OCI-LY7 (cell line): Measurements from ENCODE around the gene WNT7A.
"Not testable (repeated sequence)": the region's sequence is repeated elsewhere in the genome, so short reads cannot be mapped to it uniquely, and the experiment has no call there.

Experiments
- CTCF ChIP-seq: fragments of 200-600 bp; sonication (generic); conservative IDR thresholded peaks from 2 replicates; pipeline ENCODE4 v1.5.1; 2014; ENCODE audit warnings: mild to moderate bottlenecking, antibody characterized with exemption, low read length, moderate library complexity, mixed read lengths
- EZH2phosphoT487 ChIP-seq: fragments of 200-600 bp; sonication (generic); IDR thresholded peaks from 2 replicates; pipeline ENCODE4 v1.6.1; 2018; ENCODE audit warnings: low read depth, borderline replicate concordance, mild to moderate bottlenecking, mixed run types, antibody characterized with exemption, low read length, moderate library complexity, mixed read lengths

- not testable (repeated sequence) for TF ChIP-seq CTCF, EZH2phosphoT487
Measured at GRCh38 chr3:13928741-13929140, 48.9 kb upstream of the WNT7A start.
